Neural progenitor cell (in vitro differentiated cells): ENCODE data around the gene NSD1. TPM values are rescaled to one million over a fixed set of nuclear protein-coding genes. Genes with fewer than 3 reads are reported as not detected.

ENCODE experiments used
- DNase-seq: peaks from one replicate; pipeline ENCODE4 v3.0.0-alpha.2; 2016; ENCODE audit warnings: low spot score
- H2AFZ ChIP-seq: fragments of 200-600 bp; sonication (generic); replicated peaks from 2 replicates; pipeline ENCODE4 v1.6.1; 2016; ENCODE audit warnings: antibody characterized with exemption
- H3F3A ChIP-seq: fragments of 200-600 bp; sonication (generic); 2 replicates; pipeline ENCODE4 v1.6.1; 2016; ENCODE audit warnings: antibody characterized with exemption, low read depth
- H3K27ac ChIP-seq: fragments of 200-600 bp; sonication (generic); 2 replicates; pipeline ENCODE4 v1.5.1; 2016; ENCODE audit warnings: mild to moderate bottlenecking
- H3K27me3 ChIP-seq: fragments of 200-600 bp; sonication (generic); 2 replicates; pipeline ENCODE4 v1.6.1; 2016; ENCODE audit warnings: mild to moderate bottlenecking, moderate library complexity
- H3K36me3 ChIP-seq: fragments of 200-600 bp; sonication (generic); 2 replicates; pipeline ENCODE4 v1.5.1; 2016
- H3K4me1 ChIP-seq: fragments of 200-600 bp; sonication (generic); 2 replicates; pipeline ENCODE4 v1.6.1; 2016; ENCODE audit warnings: mixed run types
- H3K4me2 ChIP-seq: fragments of 200-600 bp; sonication (generic); 2 replicates; pipeline ENCODE4 v1.6.1; 2016
- H3K4me3 ChIP-seq: fragments of 200-600 bp; sonication (generic); 2 replicates; pipeline ENCODE4 v1.5.1; 2016
- H3K79me2 ChIP-seq: fragments of 200-600 bp; sonication (generic); 2 replicates; pipeline ENCODE4 v1.6.1; 2016; ENCODE audit warnings: low read depth
- H3K9ac ChIP-seq: fragments of 200-600 bp; sonication (generic); 2 replicates; pipeline ENCODE4 v1.6.1; 2016
- H3K9me3 ChIP-seq: fragments of 200-600 bp; sonication (generic); 2 replicates; pipeline ENCODE4 v1.5.1; 2016; ENCODE audit warnings: low read depth
- H4K20me1 ChIP-seq: fragments of 200-600 bp; sonication (generic); 2 replicates; pipeline ENCODE4 v1.6.1; 2016; ENCODE audit warnings: low read depth
- H3K27ac Mint-ChIP-seq: 3 replicates; pipeline ENCODE4 v1.8.0; 2021; ENCODE audit warnings: mixed read lengths
- H3K27me3 Mint-ChIP-seq: 2 replicates; pipeline ENCODE4 v1.8.0; 2022; ENCODE audit warnings: low read depth, mild to moderate bottlenecking, inconsistent platforms, moderate library complexity, mixed read lengths; ENCODE audit not compliant: insufficient read depth
- H3K36me3 Mint-ChIP-seq: 3 replicates; pipeline ENCODE4 v1.8.0; 2021; ENCODE audit warnings: mixed read lengths
- H3K4me1 Mint-ChIP-seq: 3 replicates; pipeline ENCODE4 v1.8.0; 2021; ENCODE audit warnings: mixed read lengths
- H3K4me3 Mint-ChIP-seq: 3 replicates; pipeline ENCODE4 v1.8.0; 2021; ENCODE audit warnings: mild to moderate bottlenecking, moderate library complexity, mixed read lengths
- H3K9me3 Mint-ChIP-seq: 3 replicates; pipeline ENCODE4 v1.8.0; 2020; ENCODE audit warnings: mixed read lengths
- EZH2 ChIP-seq: fragments of 200-600 bp; sonication (generic); IDR thresholded peaks from 2 replicates; pipeline ENCODE4 v1.6.1; 2017; ENCODE audit warnings: antibody characterized with exemption, mild to moderate bottlenecking, moderate library complexity
- EZH2phosphoT487 ChIP-seq: fragments of 200-600 bp; sonication (generic); IDR thresholded peaks from 2 replicates; pipeline ENCODE4 v1.6.1; 2017; ENCODE audit warnings: antibody characterized with exemption
- total RNA-seq: library from RNA; depleted of rRNA; stranded (reverse); fragments of >200 nt; gene quantifications from 2 replicates; pipeline ENCODE4 v1.2.3, GENCODE V29; 2015; ENCODE audit warnings: low replicate concordance
- TF ChIP-seq, protein P1 (sequence below): fragments of 200-600 bp; sonication (generic); IDR thresholded peaks from 2 replicates; pipeline ENCODE4 v1.5.1; 2017; ENCODE audit warnings: antibody characterized with exemption, mild to moderate bottlenecking

Gene NSD1
- total RNA-seq, 1 donor from 2014 or later: 114 TPM

DNA sequence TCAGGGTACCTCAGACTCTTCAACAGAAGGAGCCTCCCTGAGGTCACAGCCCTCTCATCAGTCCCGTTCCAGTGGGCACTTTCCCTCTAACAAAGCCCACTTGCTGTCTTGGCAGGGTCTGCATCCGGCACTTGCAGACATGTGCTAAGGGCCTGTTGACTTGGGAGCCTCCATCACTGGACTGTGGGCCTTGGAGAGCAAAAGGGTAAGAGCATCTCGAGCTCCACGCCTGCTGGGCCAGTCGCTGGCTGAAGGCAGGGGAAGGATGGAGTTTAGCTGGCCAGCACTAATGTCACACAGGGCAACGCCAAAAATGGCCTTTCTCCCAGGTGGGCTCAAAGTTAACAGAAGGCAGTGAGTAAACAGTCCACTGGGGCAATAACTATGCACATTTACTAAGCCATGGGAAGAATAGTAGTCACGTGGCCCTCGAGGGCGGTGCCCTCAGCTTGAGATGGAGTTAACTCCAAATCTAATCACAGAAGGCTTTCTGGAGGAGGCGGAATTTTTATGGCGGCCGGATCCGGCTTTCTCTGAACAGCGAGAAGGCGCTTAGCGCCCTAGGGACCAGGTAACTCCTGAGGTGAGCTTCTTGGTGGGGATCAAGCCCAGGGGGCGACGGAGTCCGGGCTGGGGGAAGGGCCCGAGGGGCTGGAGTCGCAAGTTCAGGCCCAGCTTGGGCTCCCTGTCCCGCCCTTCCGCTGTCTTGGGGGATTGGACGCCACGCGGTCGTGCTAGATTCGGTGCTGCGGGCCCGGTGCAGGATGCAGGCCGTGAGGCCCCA is 2.0 kb upstream of the NSD1 start:
- peaks cover 27% of the 10 kb centered on the region for H3K4me1 Mint-ChIP-seq
- peak overlapping the region; percentile 75 for H3K4me3 Mint-ChIP-seq
- peak overlapping the region; percentile 65 for H3K4me3 ChIP-seq
- H3K27me3 Mint-ChIP-seq: peaks cover 3% of the 10 kb centered on the region
- H3K4me2 ChIP-seq: peak overlapping the region; percentile 95
- peak overlapping the region; percentile 66 for H2AFZ ChIP-seq
- H3K9ac ChIP-seq: no peak overlapping the region
- no peaks in the 10 kb centered on the region for H3K9me3 Mint-ChIP-seq
- H4K20me1 ChIP-seq: peaks cover 19% of the 10 kb centered on the region
- H3K27me3 ChIP-seq: no peaks in the 10 kb centered on the region
- no peak overlapping the region for H3K27ac ChIP-seq
- peak; percentile 2 for TF ChIP-seq EZH2phosphoT487
- TF ChIP-seq, protein P1, sequence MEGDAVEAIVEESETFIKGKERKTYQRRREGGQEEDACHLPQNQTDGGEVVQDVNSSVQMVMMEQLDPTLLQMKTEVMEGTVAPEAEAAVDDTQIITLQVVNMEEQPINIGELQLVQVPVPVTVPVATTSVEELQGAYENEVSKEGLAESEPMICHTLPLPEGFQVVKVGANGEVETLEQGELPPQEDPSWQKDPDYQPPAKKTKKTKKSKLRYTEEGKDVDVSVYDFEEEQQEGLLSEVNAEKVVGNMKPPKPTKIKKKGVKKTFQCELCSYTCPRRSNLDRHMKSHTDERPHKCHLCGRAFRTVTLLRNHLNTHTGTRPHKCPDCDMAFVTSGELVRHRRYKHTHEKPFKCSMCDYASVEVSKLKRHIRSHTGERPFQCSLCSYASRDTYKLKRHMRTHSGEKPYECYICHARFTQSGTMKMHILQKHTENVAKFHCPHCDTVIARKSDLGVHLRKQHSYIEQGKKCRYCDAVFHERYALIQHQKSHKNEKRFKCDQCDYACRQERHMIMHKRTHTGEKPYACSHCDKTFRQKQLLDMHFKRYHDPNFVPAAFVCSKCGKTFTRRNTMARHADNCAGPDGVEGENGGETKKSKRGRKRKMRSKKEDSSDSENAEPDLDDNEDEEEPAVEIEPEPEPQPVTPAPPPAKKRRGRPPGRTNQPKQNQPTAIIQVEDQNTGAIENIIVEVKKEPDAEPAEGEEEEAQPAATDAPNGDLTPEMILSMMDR: no peak
- peaks cover 12% of the 10 kb centered on the region for H3K36me3 ChIP-seq
- no peaks in the 10 kb centered on the region for H3K9me3 ChIP-seq
- peaks cover 42% of the 10 kb centered on the region for H3F3A ChIP-seq
- peaks cover 34% of the 10 kb centered on the region for H3K4me1 ChIP-seq
- H3K79me2 ChIP-seq: peaks cover 34% of the 10 kb centered on the region
- no peak overlapping the region for H3K27ac Mint-ChIP-seq
- DNase-seq: peak; percentile 35
- peaks cover 7% of the 10 kb centered on the region for H3K36me3 Mint-ChIP-seq

DNA sequence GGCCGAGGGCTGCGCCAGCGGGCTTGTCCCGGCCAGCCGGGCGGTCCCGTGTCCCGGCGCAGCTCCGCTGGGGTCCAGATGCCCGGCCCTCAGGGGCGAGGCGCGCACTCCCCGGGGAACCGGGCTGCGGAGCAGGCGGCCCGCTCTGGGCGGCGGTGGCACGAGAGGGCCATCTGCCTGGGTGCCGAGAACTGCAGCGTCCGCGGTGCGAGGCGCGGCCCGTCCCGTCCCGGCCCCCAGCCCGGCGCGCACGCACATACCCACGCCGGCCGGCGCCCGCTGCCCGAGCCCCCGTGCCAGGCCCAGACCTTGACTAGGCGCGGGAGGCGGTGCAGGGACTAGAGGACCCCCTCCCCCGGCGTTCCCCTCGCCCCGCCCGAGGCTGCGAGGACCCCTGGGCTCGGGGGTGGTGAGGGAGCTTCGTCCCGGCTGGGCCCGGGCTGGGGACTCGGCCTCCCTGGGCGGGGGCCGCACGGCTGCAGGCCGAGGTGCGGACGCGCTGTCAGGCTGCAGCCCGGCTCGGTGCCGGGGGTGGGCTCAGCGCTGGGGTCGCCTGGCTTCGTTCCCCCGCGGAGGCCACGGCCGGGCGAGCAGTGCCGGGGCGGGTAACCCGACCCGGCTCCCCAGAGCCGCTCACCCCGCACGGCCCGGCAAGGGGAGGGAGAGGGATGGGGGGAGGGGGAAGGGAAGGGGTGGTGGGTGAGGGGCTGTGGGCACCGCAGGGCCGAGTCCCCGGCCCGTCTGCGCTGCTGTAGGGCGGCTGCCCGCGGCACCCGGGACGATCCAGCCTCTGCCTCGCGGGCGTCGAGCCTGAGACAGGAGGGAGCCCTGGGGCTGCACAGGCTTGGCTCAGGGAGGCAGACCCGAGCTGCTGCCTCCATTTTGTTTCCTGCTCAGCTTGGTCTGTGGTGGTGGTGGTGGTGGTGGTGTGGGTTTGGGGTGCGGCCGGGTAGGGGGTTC is 1.2 kb upstream of the NSD1 start:
- Histone ChIP-seq H3K9ac (peak overlapping the region; percentile 45), H3K27ac (peak overlapping the region; percentile 88), H3K79me2 (peaks cover 43% of the 10 kb centered on the region), H3K9me3 (no peaks in the 10 kb centered on the region), H3F3A (peaks cover 42% of the 10 kb centered on the region), H3K4me2 (peak overlapping the region; percentile 95), H3K36me3 (peaks cover 20% of the 10 kb centered on the region), H2AFZ (peak overlapping the region; percentile 66), H4K20me1 (peaks cover 28% of the 10 kb centered on the region), H3K4me3 (peak overlapping the region; percentile 65), H3K4me1 (peaks cover 43% of the 10 kb centered on the region), H3K27me3 (no peaks in the 10 kb centered on the region)
- Mint-ChIP-seq H3K36me3 (peaks cover 14% of the 10 kb centered on the region), H3K9me3 (no peaks in the 10 kb centered on the region), H3K4me1 (peaks cover 35% of the 10 kb centered on the region), H3K4me3 (peak overlapping the region; percentile 75), H3K27me3 (peaks cover 5% of the 10 kb centered on the region), H3K27ac (no peak overlapping the region)
- TF ChIP-seq EZH2phosphoT487: no peak
- TF ChIP-seq EZH2: no peak
- TF ChIP-seq, protein P1: peak; percentile 9
- peak; percentile 84 for DNase-seq

DNA sequence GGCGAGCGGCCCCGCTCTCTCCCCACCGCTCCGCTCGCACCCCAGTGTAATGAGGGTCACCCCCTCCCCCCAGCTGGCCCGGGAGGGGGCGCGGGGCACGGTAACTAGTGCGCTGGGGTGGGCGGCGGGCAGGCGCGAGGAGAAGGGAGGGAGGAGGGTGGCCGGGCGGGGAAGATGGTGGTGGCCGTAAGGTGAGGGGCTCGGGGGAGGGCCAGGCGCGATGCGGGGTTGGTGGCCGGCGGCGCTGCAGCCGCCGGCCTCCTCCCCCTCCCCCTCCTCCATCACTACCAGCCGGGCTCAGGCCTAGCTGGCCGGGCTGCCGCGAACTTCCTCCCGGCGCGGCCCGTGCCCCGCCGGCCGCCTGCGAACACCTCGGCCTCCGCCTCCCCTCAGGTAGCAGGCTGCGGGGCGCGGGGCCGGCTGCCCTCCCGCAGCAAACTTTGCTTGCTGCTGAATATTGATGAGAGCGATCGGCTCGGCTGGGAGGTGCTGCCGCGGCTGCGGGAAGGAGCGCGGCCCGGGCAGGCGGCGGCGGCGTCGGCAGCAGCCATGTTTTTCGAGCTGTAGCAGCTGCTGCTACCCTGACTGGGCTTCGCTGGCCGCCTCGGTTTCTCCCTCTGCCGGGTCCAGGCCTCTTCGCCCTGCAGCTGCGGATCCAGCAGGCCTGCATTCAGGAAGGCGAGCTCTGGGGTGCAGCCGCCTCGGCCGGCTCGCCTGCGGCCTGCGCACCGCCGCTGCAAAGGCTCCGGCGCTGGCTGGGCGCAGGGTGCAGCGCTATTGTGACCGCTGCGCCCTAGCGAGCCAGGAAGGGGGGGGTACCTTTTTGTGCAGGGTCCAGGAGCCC is 502 bp downstream of the NSD1 start:
- Mint-ChIP-seq H3K4me1 (peaks cover 36% of the 10 kb centered on the region), H3K9me3 (no peaks in the 10 kb centered on the region), H3K27ac (peak overlapping the region; percentile 93), H3K36me3 (peaks cover 16% of the 10 kb centered on the region), H3K27me3 (peaks cover 5% of the 10 kb centered on the region), H3K4me3 (peak overlapping the region; percentile 90)
- Histone ChIP-seq H3K4me2 (peak overlapping the region; percentile 86), H3K4me3 (peak overlapping the region; percentile 78), H3K36me3 (peaks cover 26% of the 10 kb centered on the region), H3K4me1 (peaks cover 44% of the 10 kb centered on the region), H3K27ac (peak overlapping the region; percentile 94), H3K9me3 (no peaks in the 10 kb centered on the region), H2AFZ (peak overlapping the region; percentile 38), H3F3A (peaks cover 42% of the 10 kb centered on the region), H3K79me2 (peaks cover 59% of the 10 kb centered on the region), H3K9ac (peak overlapping the region; percentile 94), H4K20me1 (peaks cover 45% of the 10 kb centered on the region), H3K27me3 (no peaks in the 10 kb centered on the region)
- DNase-seq: peak; percentile 91
- TF ChIP-seq EZH2 (no peak), EZH2phosphoT487 (peak; percentile 38)
- TF ChIP-seq, protein P1: no peak
